ENCODE results near the gene OVCA2.
A peak's percentile ranks its signal among the peaks of the same experiment; 100 is the strongest.

Gene OVCA2

DNA sequence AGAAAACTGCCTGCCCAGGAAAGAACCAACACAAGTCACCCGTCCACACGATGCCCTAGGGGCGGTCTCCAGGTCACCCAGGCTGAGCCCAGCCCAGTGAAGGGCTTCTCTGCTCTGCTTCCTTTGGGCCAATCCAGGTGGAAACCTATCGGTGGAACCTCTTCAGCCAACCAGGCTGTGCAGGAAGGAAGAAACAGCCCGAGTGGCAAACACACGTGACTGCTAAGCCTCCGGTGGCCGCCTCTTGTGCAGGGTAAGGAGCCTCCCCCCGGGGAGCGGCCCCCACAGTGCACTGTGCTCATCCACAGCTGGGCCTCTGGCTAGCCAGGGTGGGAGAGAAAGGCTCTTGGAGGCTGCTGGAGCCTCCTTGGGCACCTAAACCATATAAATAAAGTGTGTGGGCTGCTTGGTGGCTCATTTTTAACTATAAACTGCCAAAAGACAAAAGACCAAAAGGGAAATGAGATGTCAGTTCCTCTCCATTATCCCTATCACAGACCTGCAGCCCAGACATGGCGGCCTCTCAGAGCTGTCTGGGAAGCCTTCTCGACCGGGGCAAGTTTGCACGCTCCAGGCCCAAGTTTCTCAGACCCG lies 19.1 kb upstream of the OVCA2 start:
- Histone ChIP-seq H3K4me3 (ENCODE audit: control insufficient read depth in 1 of 7, extremely low read depth in 1 of 7, insufficient read depth in 4 of 7, low read depth in 2 of 7, low read length in 6 of 7) (peak overlapping the region in 4 of 7 experiments; percentile 12 to 58 (median 34)), H3K4me1 (ENCODE audit: control extremely low read depth in 1 of 4, control insufficient read depth in 4 of 4, insufficient read depth in 4 of 4, low read length in 3 of 4) (peaks cover 0 to 57% (median 50%) of the 10 kb centered on the region in 4 experiments), H3K27me3 (replicated peaks in 2 of 5; ENCODE audit: control insufficient read depth in 4 of 5, insufficient read depth in 5 of 5, low read length in 4 of 5) (peaks cover 9 to 41% (median 30%) of the 10 kb centered on the region in 5 experiments), H3K9me3 (ENCODE audit: control extremely low read depth in 1 of 5, control insufficient read depth in 4 of 5, insufficient read depth in 2 of 5, low read depth in 1 of 5, low read length in 4 of 5) (no peaks in the 10 kb centered on the region), H3K27ac (ENCODE audit: insufficient read depth in 1 of 2, low read depth in 1 of 2, low read length in 2 of 2, poor library complexity in 1 of 2, severe bottlenecking in 2 of 2) (no peak overlapping the region), H3K36me3 (ENCODE audit: control insufficient read depth in 4 of 4, insufficient read depth in 4 of 4, low read length in 3 of 4) (no peaks in the 10 kb centered on the region)
- ChIA-PET CTCF (interaction anchor here (1.0 kb wide), 1 partner anchor 13 kb away, joined by 3 read pairs; no protein-coding TSS in a partner anchor), POLR2A (no interaction called here)
- WGBS (ENCODE audit: insufficient coverage): 15% methylated on average over 11 of the region's 15 CpGs
- peak in 2 of 3 donors; percentile 36 to 58 for DNase-seq

GRCh38 chr17:2023256-2023655 lies 18.6 kb upstream of the OVCA2 start:
- POLR2A ChIA-PET: no interaction called here
- DNase-seq: no peak
- 43% methylated on average over 11 of the region's 16 CpGs for WGBS (ENCODE audit: insufficient coverage)
- CTCF ChIA-PET: interaction anchor here (5.5 kb wide), 1 partner anchor 113 kb away, joined by 25 read pairs; no protein-coding TSS in a partner anchor
- H3K4me1 ChIP-seq (ENCODE audit: control extremely low read depth in 1 of 4, control insufficient read depth in 4 of 4, insufficient read depth in 4 of 4, low read length in 3 of 4): peaks cover 0 to 57% (median 50%) of the 10 kb centered on the region in 4 experiments
- H3K27me3 ChIP-seq (replicated peaks in 2 of 5; ENCODE audit: control insufficient read depth in 4 of 5, insufficient read depth in 5 of 5, low read length in 4 of 5): peaks cover 9 to 46% (median 29%) of the 10 kb centered on the region in 5 experiments
- no peaks in the 10 kb centered on the region for H3K9me3 ChIP-seq (ENCODE audit: control extremely low read depth in 1 of 5, control insufficient read depth in 4 of 5, insufficient read depth in 2 of 5, low read depth in 1 of 5, low read length in 4 of 5)
- no peaks in the 10 kb centered on the region for H3K36me3 ChIP-seq (ENCODE audit: control insufficient read depth in 4 of 4, insufficient read depth in 4 of 4, low read length in 3 of 4)
- peak overlapping the region in 3 of 7 experiments; percentile 22 to 58 (median 45) for H3K4me3 ChIP-seq (ENCODE audit: control insufficient read depth in 1 of 7, extremely low read depth in 1 of 7, insufficient read depth in 4 of 7, low read depth in 2 of 7, low read length in 6 of 7)
- no peak overlapping the region for H3K27ac ChIP-seq (ENCODE audit: insufficient read depth in 1 of 2, low read depth in 1 of 2, low read length in 2 of 2, poor library complexity in 1 of 2, severe bottlenecking in 2 of 2)

- POLR2A ChIA-PET: interaction anchor here (0.6 kb wide), 1 partner anchor 200 kb away, joined by 3 read pairs; no protein-coding TSS in a partner anchor
- Histone ChIP-seq H3K4me3 (ENCODE audit: control insufficient read depth in 1 of 7, extremely low read depth in 1 of 7, insufficient read depth in 4 of 7, low read depth in 2 of 7, low read length in 6 of 7) (peak overlapping the region in 6 of 7 experiments; percentile 46 to 75 (median 60)), H3K4me1 (ENCODE audit: control extremely low read depth in 1 of 4, control insufficient read depth in 4 of 4, insufficient read depth in 4 of 4, low read length in 3 of 4) (peaks cover 0 to 57% (median 50%) of the 10 kb centered on the region in 4 experiments), H3K27ac (ENCODE audit: insufficient read depth in 1 of 2, low read depth in 1 of 2, low read length in 2 of 2, poor library complexity in 1 of 2, severe bottlenecking in 2 of 2) (no peak overlapping the region), H3K36me3 (ENCODE audit: control insufficient read depth in 4 of 4, insufficient read depth in 4 of 4, low read length in 3 of 4) (no peaks in the 10 kb centered on the region), H3K27me3 (replicated peaks in 2 of 5; ENCODE audit: control insufficient read depth in 4 of 5, insufficient read depth in 5 of 5, low read length in 4 of 5) (peaks cover 9 to 49% (median 26%) of the 10 kb centered on the region in 5 experiments), H3K9me3 (ENCODE audit: control extremely low read depth in 1 of 5, control insufficient read depth in 4 of 5, insufficient read depth in 2 of 5, low read depth in 1 of 5, low read length in 4 of 5) (no peaks in the 10 kb centered on the region)
- under 1% methylated on average over 62 of the region's 85 CpGs for WGBS (ENCODE audit: insufficient coverage)
- DNase-seq: peak; percentile 86 to 93 (median 90)
- CTCF ChIA-PET: interaction anchor here (1.1 to 5.5 kb wide), 4 partner anchors 114 to 143 kb away, joined by 3 to 25 read pairs (median 4); no protein-coding TSS in a partner anchor
These were observed 17.9 kb upstream of the OVCA2 start for GRCh38 chr17:2023692-2024571.

GRCh38 chr17:2024572-2025219 lies 17.1 kb upstream of the OVCA2 start:
- Histone ChIP-seq H3K36me3 (ENCODE audit: control insufficient read depth in 4 of 4, insufficient read depth in 4 of 4, low read length in 3 of 4) (no peaks in the 10 kb centered on the region), H3K4me1 (ENCODE audit: control extremely low read depth in 1 of 4, control insufficient read depth in 4 of 4, insufficient read depth in 4 of 4, low read length in 3 of 4) (peaks cover 0 to 61% (median 53%) of the 10 kb centered on the region in 4 experiments), H3K27ac (ENCODE audit: insufficient read depth in 1 of 2, low read depth in 1 of 2, low read length in 2 of 2, poor library complexity in 1 of 2, severe bottlenecking in 2 of 2) (no peak overlapping the region), H3K4me3 (ENCODE audit: control insufficient read depth in 1 of 7, extremely low read depth in 1 of 7, insufficient read depth in 4 of 7, low read depth in 2 of 7, low read length in 6 of 7) (peak overlapping the region; percentile 24 to 75 (median 54)), H3K27me3 (replicated peaks in 2 of 5; ENCODE audit: control insufficient read depth in 4 of 5, insufficient read depth in 5 of 5, low read length in 4 of 5) (peaks cover 9 to 54% (median 20%) of the 10 kb centered on the region in 5 experiments), H3K9me3 (ENCODE audit: control extremely low read depth in 1 of 5, control insufficient read depth in 4 of 5, insufficient read depth in 2 of 5, low read depth in 1 of 5, low read length in 4 of 5) (no peaks in the 10 kb centered on the region)
- ChIA-PET POLR2A (interaction anchor here (0.5 kb wide), 1 partner anchor 32 kb away, joined by 3 read pairs; no protein-coding TSS in a partner anchor), CTCF (interaction anchor here (0.9 to 5.5 kb wide), 7 partner anchors 15 to 143 kb away, joined by 3 to 25 read pairs (median 3); no protein-coding TSS in a partner anchor)
- peak in 1 of 3 donors; percentile 28 for DNase-seq
- WGBS (ENCODE audit: insufficient coverage): under 1% methylated on average over 57 of the region's 73 CpGs

- H3K4me3 ChIP-seq (ENCODE audit: control insufficient read depth in 1 of 7, extremely low read depth in 1 of 7, insufficient read depth in 4 of 7, low read depth in 2 of 7, low read length in 6 of 7): peak within 1 kb of the TSS; percentile 24 to 75 (median 54)
- H3K27me3 ChIP-seq (replicated peaks in 2 of 5; ENCODE audit: control insufficient read depth in 4 of 5, insufficient read depth in 5 of 5, low read length in 4 of 5): peaks cover 9 to 54% (median 18%) of the 10 kb centered on the region in 5 experiments
- 0% methylated on average over 36 of the region's 47 CpGs for WGBS (ENCODE audit: insufficient coverage)
- H3K27ac ChIP-seq (ENCODE audit: insufficient read depth in 1 of 2, low read depth in 1 of 2, low read length in 2 of 2, poor library complexity in 1 of 2, severe bottlenecking in 2 of 2): no peak within 1 kb of the TSS
- H3K36me3 ChIP-seq (ENCODE audit: control insufficient read depth in 4 of 4, insufficient read depth in 4 of 4, low read length in 3 of 4): no peaks in the 10 kb centered on the region
- peaks cover 0 to 57% (median 53%) of the 10 kb centered on the region in 4 experiments for H3K4me1 ChIP-seq (ENCODE audit: control extremely low read depth in 1 of 4, control insufficient read depth in 4 of 4, insufficient read depth in 4 of 4, low read length in 3 of 4)
- CTCF ChIA-PET: interaction anchor here (0.9 to 5.5 kb wide), 6 partner anchors 14 to 144 kb away, joined by 3 to 25 read pairs (median 4); no protein-coding TSS in a partner anchor
- POLR2A ChIA-PET: interaction anchor here (0.5 kb wide), 1 partner anchor 32 kb away, joined by 3 read pairs; no protein-coding TSS in a partner anchor
- H3K9me3 ChIP-seq (ENCODE audit: control extremely low read depth in 1 of 5, control insufficient read depth in 4 of 5, insufficient read depth in 2 of 5, low read depth in 1 of 5, low read length in 4 of 5): no peaks in the 10 kb centered on the region
- DNase-seq: peak in 2 of 3 donors; percentile 73 to 74
These were observed 16.6 kb upstream of the OVCA2 start, which contains the start of gene RTN4RL1 for GRCh38 chr17:2025220-2025621. RTN4RL1 (minus strand) TSS chr17:2025334; CDS start chr17:2024865, 469 bp downstream.

DNA sequence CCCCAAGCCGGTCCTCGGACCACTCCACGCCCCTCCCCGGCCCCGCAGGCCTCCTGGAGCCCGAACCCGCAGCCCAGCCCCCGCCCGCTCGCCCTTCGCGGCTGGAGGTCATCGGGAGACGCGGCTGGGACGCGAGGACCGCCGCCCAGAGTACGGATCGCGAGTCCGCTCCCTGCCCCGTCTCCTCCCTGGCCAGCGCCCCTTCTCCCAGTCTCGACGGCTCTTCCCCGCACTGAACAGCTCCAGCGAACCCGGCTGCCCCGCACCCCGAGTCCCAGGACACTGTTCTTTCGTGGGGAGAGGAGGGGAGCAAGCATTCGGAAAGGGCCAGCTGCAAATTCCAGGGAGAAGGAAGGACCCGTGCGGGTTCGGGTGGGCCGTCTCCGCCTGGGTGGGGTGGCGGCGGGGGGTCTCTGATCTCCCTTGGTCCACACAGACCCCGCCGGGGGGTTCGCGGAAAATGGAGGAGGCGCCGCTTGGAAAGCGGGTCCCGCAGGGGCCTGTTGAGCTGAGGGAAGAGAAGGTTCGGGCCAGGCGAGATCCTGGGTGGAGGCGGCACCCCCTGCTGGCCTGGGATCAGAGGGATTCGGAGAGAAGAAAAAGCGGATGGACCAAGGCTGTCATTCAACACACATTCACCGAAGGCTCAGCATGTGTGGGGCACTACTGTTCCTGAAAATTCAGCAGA lies 16.1 kb upstream of the OVCA2 start:
- Histone ChIP-seq H3K4me1 (ENCODE audit: control extremely low read depth in 1 of 4, control insufficient read depth in 4 of 4, insufficient read depth in 4 of 4, low read length in 3 of 4) (peaks cover under 1 to 54% (median 49%) of the 10 kb centered on the region in 4 experiments), H3K27me3 (replicated peaks in 2 of 5; ENCODE audit: control insufficient read depth in 4 of 5, insufficient read depth in 5 of 5, low read length in 4 of 5) (peaks cover 9 to 54% (median 18%) of the 10 kb centered on the region in 5 experiments), H3K9me3 (ENCODE audit: control extremely low read depth in 1 of 5, control insufficient read depth in 4 of 5, insufficient read depth in 2 of 5, low read depth in 1 of 5, low read length in 4 of 5) (no peaks in the 10 kb centered on the region), H3K4me3 (ENCODE audit: control insufficient read depth in 1 of 7, extremely low read depth in 1 of 7, insufficient read depth in 4 of 7, low read depth in 2 of 7, low read length in 6 of 7) (peak overlapping the region; percentile 11 to 75 (median 54)), H3K27ac (ENCODE audit: insufficient read depth in 1 of 2, low read depth in 1 of 2, low read length in 2 of 2, poor library complexity in 1 of 2, severe bottlenecking in 2 of 2) (no peak overlapping the region), H3K36me3 (ENCODE audit: control insufficient read depth in 4 of 4, insufficient read depth in 4 of 4, low read length in 3 of 4) (no peaks in the 10 kb centered on the region)
- CTCF ChIA-PET: interaction anchor here (0.6 to 5.5 kb wide), 7 partner anchors 15 to 146 kb away, joined by 3 to 25 read pairs (median 3); no protein-coding TSS in a partner anchor
- POLR2A ChIA-PET: no interaction called here
- under 1% methylated on average over 43 of the region's 55 CpGs for WGBS (ENCODE audit: insufficient coverage)
- peak; percentile 58 to 59 (median 59) for DNase-seq

Data from common myeloid progenitor, CD34-positive (primary cell).